Fibroblast of lung (primary cell): ENCODE results near the gene TMC6.

Experiments used
- EZH2 ChIP-seq: IDR thresholded peaks from 2 replicates; pipeline ENCODE4 v1.5.1; 2012; ENCODE audit warnings: low read length, control low read depth, mild to moderate bottlenecking; ENCODE audit errors: missing control alignments
- TF ChIP-seq, protein P1 (sequence below), 2 donors: IDR thresholded peaks in 1 of 2; conservative IDR thresholded peaks in 1 of 2; 1 replicate in 1 of 2; 2 replicates in 1 of 2; pipeline ENCODE4 v1.5.1; 2011 to 2012; ENCODE audit warnings: low read length in 2 of 2, control low read depth in 1 of 2, inconsistent platforms in 1 of 2, low read depth in 1 of 2, mild to moderate bottlenecking in 1 of 2

DNA sequence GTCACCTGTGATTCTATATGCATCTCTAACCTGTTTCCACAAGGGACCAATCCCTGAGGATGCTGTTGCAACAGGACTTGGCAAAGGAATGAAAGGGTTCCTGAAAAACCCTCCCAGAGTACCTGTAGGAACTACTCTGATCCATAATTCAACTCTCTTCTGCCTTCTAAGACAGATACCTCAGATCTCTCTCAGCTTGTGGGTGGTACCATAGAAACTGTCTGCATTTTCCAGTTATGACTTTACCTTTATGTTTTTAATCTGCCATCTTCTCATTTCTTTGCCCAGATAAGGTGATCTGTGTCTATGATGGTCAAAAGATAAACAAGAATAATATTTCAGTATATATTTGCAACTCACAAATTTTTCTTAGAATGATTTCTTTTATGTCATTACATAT, 65.1 kb downstream of the TMC6 start:
- TF ChIP-seq, protein P1, sequence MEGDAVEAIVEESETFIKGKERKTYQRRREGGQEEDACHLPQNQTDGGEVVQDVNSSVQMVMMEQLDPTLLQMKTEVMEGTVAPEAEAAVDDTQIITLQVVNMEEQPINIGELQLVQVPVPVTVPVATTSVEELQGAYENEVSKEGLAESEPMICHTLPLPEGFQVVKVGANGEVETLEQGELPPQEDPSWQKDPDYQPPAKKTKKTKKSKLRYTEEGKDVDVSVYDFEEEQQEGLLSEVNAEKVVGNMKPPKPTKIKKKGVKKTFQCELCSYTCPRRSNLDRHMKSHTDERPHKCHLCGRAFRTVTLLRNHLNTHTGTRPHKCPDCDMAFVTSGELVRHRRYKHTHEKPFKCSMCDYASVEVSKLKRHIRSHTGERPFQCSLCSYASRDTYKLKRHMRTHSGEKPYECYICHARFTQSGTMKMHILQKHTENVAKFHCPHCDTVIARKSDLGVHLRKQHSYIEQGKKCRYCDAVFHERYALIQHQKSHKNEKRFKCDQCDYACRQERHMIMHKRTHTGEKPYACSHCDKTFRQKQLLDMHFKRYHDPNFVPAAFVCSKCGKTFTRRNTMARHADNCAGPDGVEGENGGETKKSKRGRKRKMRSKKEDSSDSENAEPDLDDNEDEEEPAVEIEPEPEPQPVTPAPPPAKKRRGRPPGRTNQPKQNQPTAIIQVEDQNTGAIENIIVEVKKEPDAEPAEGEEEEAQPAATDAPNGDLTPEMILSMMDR (conservative IDR thresholded peaks at IDR 0.05 in 1 of 2, IDR thresholded peaks at IDR 0.05 in 1 of 2; ENCODE audit: low read depth in 1 of 2, low read length in 2 of 2) = no peak
- no peak for TF ChIP-seq EZH2
